ENCODE data around the gene TMC8.
"Not testable (repeated sequence)": the region's sequence is repeated elsewhere in the genome, so short reads cannot be mapped to it uniquely, and the experiment has no call there.

TMC8 gene

DNA sequence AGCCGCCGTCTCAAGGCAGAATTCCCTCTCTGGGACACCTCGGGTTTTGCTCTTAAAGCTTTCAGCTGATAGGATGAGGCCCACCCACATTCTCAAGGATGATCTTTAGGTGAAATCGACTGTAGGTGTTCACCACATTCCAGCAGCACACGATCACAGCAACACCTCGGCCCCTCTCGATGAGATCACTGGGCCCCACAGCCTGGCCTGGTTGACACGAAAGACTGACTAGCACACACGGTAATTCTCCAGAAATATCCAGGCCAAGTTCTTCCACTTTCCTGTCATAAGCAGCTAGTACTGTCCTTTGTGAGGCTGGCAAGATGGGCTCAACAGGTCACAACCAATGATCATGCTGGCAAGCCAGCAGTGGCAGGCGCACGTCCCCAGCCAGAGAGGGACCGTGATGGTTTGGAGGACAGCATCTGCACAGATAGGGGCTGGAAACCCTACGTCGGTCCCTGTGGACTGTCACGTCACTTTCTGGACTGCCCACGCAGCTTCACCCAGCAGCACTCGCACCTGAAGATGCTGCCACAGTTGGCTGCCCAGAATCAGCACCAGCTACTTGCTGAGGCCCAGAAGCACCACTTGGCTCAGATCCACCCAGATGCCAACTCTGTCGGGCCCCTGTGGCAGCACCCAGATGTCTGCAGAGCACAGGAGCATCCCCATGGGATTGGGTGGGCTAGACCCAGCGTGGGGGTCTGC, 19.4 kb upstream of the TMC8 start:
- DNase-seq, result no peak

DNA sequence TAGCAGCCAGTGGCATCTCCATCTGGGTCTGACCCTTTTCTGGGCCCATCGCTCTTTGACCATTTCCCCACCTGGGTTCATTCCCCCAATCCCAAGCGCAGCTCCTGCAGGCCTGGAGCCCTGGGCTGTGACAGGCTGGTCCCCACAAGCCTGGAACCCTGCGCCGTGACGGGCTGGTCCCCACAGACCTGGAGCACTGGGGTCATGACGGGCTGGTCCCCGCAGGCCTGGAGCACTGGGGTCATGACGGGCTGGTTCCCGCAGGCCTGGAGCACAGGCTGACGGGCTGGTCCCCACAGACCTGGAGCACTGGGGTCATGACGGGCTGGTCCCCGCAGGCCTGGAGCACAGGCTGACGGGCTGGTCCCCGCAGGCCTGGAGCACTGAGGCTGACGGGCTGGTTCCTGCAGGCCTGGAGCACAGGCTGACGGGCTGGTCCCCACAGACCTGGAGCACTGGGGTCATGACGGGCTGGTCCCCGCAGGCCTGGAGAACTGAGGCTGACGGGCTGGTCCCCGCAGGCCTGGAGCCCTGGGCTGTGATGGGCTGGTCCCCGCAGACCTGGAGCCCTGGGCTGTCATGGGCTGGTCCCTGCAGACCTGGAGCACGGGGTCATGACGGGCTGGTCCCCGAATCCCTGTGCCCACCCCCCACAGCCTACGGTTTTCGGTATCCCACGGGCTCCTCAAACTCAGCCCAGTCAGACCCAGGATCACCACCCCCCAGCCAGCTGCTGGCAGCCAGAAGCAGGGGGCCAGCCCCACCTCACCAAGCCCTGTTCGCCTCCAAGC, 18.6 kb upstream of the TMC8 start:
- no peak for DNase-seq

DNA sequence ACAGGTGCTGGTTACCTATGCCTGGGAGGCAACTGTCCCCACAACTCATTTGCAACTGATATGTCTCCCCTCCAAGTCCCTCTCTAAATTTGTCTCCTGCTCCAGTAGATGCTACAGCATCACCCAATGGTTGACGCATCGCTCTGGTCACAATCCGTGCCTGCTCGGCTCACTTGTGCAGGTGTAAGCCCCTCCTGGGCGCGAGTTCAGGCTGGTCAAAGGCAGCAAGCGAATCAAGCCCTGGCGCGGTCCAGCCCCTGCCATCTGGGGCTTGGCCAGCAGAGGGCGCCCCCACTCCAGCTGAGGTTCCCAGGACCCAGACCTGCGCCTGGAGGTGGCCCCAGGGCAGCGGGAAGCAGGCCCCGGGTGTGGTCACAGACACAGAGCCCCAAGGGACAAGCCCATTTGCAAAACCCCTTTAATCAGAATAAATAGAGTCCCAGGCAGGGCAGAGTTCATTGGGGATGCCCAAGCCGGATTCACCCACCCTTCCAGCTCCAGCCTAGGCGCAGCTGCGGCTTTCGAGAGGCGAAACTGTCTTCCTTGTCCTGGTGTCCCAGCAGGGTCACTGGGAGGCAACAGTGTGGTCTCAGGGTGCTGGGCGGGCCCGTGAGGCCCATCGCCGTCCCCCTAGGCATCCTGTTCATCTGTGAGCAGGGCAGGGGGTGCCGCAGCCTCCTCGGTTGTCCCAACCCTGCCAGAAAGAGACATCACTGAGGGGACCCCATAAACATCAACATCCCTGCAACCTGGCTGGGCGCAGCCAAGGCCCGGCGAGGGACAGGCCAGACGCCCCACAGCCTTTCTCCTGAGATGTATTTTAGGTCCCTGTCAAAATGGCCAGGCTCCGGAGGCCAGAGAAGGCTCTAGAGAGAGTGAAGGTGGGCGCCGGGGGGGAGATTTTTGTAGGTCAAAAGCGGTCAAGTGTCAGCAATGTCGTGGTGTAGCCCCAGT, 17.8 kb upstream of the TMC8 start:
- DNase-seq, result peak; percentile 82

- no peak for DNase-seq
Measured at GRCh38 chr17:78113804-78114785, 16.5 kb upstream of the TMC8 start.

GRCh38 chr17:78114831-78115723, 15.5 kb upstream of the TMC8 start:
- DNase-seq, result no peak

GRCh38 chr17:78115803-78116202, 14.8 kb upstream of the TMC8 start:
- not testable (repeated sequence) for DNase-seq

DNA sequence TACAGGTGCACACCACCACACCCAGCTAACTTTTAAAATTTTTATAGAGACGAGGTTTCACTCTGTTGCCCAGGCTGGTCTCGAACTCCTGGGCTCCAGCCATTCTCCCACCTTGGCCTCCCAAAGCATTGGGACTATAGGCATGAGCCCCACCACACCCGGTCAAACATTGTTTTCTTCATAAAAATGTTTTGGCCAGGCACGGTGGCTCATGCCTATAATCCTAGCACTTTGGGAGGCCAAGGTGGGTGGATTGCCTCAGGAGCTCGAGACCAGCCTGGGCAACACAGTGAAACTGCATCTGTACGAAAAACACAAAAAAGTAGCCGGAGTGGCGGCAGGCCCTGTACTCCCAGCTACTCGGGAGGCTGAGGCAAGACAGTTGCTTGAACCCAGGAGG, 14.2 kb upstream of the TMC8 start:
- DNase-seq, result no peak

- DNase-seq, result no peak
Measured at GRCh38 chr17:78117027-78117981, 13.3 kb upstream of the TMC8 start.

GRCh38 chr17:78118801-78119241, 11.8 kb upstream of the TMC8 start:
- DNase-seq, result no peak

GRCh38 chr17:78120537-78120936, 10.0 kb upstream of the TMC8 start:
- no peak for DNase-seq

DNA sequence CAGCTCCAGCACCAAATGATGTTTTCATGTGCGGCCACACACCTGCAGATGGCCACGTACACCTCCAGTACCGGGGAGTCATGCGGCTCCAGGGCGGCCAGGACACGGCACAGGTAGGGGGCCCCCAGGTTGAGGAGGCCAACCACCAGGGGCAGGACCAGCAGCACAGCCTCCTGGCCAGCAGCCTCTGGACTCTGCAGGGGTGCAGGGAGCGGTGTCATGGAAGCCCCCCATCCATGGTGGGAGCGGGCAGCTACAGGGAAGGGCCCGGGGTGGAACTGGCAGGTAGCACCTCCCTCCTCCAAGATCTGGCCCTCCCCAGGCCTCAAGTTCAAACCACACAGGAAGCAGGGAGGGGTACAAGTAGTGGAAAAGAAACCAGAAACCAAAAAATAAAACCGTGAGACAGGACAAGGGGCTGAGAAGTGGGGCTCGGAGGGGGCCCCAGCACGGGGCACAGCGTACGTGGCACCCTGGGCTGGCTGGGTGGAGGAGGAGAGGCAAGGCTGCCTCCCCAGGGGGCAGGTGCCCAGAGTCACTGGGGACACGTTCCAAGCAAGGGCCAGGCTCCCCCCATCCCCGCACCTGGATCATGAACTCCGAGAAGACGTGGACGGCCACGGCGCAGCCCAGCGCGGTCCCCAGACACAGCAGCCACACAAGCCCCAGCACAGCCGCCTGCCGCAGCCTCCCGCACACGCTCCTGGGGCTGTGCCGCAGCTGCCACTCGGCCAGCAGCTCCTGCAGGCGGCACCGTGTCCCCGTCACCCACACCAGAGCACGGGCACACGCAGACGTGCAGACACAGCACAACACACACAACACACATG, 9.4 kb upstream of the TMC8 start:
- DNase-seq, result no peak

DNA sequence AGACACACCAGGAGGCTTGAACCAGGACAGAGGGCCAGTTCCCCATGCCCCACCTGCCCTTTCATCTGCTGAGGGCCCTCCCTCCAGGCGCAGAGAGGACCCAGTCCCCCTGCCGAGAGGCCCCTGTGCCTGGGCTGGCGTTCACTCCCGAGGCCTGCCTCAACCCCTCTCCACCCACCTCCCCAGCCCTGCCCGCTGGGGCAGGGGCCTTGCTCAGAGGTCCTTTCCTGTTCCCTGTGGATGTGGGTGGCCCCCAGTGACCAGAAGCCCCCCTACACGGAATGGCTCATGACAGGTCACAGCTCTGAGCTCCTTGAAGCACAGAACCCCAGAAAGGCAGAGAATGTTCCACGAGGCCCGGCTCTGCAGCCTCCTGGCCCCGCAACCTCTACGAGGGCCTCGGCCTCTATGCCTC, 8.8 kb upstream of the TMC8 start:
- no peak for DNase-seq

DNA sequence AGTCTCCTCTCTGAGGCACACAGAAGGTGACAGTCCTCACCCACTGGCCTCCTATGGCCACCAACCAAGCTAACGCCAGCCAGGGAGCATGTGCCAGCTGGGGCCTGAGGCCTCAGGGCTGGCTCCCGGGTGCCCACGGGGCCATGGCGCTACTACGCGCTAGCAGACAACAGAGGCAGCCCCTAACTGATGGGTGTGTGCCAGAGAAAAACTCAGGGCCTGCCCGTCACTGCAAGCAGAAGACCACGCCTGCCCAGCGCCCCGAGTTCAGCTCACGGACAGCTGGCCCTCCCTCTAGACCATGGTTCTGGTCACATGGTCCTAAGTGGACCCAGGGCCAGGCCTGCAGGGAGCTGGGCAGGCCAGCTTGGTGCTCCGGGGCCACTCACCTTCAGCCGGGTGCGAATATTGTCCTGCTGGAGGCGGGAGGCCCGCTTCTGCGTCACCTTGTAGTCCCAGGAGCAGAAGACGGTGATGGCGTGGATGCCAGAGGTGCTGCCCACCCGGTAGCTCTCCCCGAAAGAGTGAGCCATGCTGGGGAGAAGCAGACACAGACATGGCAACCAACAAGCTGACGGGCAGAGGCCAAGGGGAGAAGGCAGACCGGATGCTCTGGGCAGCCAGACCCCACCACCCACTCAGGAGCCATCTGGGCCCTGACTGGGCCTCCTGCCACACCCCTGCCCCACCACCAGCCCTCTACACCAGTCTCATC, 8.2 kb upstream of the TMC8 start:
- DNase-seq, result no peak

- no peak for DNase-seq
Measured at GRCh38 chr17:78122931-78123249, 7.7 kb upstream of the TMC8 start.

DNA sequence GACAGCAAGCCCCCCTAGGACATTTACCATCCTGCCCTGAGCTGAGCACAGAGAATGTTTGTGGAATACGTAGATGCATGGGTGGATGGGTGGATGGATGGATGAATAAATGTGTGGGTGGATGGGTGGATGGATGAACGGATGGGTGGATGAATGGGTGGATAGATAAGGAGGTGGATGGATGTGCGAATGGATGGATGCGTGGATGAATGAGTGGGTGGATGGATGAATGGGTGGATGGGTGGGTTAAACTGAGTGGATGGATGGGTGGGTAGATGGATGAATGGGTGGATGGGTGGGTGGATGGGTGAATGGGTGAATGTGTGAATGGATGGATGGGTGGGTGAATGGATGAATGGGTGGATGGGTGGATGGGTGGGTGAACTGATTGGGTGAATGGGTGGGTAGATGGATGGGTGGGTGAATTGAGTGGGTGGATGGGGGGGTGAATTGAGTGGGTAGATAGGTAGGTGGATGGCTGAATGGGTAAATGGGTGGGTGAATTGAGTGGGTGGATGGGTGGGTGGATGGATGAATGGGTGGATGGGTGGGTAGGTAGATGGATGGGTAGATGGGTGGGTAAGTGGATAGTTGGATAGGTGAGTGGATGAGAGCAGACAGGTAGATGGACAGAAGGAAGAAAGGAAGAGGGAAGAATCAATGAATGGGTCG, 7.2 kb upstream of the TMC8 start:
- DNase-seq, result no peak

GRCh38 chr17:78124081-78124835, 6.3 kb upstream of the TMC8 start:
- DNase-seq, result no peak

DNA sequence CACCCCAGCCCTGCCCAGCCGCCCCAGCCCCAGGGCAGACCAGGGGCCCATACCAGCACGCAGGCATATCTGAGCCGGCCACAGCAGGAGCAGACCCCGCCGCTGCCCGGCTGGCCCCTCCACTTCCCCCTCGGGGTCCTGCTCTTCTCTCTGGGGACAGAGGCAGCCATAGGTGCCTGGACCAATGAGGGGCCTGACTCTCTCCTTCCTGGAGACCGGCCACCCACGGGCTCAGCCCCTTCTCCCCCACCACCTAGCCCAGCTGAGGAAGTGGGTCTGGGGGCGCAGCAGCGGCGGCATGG, 5.8 kb upstream of the TMC8 start:
- no peak for DNase-seq
